Activated CD8-positive, alpha-beta memory T cell treated with anti-CD3 and anti-CD28 coated beads, Interleukin-2, amount 50 U/mL, for 4 hours (primary cell): ENCODE results near the gene VKORC1L1.
"Not testable (repeated sequence)": the region's sequence is repeated elsewhere in the genome, so short reads cannot be mapped to it uniquely, and the experiment has no call there.

Source experiments
- DNase-seq: peaks from one replicate; pipeline ENCODE4 v3.0.0-alpha.2; 2020

The VKORC1L1 gene

DNA sequence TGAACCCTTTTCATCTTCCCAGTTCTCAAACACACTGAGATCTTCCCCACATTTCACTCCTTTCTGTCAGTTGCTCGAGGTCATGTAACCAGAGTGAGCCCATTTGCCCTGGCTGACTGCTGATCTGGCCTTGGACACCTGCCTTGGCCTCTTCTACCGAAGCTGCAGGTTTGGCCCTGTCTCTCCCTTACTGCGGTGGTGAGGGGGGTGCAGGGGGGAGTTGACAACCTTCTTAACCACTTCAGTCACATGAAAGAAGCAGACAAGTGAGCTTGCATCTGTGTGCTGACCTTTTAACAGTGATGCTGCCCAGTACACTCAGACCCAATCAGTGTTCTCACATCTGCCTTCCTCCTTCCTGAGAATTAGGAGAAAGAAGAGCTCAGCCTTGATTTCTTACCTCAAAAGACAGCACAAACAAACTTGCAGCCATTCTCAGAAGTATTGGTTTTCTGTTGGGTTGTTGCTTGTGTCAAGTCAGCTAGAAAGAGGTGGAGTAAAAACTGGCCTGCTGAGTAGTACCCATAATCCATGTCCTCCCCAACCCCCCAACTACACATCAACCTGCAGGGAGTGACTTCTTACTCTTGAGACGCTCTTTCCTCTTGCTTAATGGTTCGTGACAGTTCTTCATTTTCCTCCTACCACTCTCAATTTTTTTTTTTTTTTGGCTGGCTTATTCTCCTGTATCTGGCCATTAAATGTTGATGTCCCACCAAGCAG is 15.7 kb downstream of the VKORC1L1 start:
- DNase-seq: not testable (repeated sequence)

DNA sequence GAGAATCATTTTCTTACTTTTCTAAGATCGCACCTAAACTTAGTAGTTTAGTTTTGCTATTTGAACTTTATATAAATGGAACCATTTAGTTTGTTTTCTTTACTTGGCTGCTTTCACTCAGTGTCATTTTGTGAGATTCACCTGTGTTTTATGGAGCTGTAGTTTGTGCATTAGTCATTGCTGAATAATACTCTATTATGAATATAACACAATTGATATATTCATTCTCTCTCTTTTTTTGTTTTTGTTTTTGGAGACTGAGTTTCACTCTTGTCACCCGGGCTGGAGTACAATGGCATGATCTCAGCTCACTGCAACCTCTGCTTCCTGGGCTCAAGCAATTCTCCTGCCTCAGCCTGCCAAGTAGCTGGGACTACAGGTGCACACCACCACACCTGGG is 16.8 kb downstream of the VKORC1L1 start:
- DNase-seq: not testable (repeated sequence)

DNA sequence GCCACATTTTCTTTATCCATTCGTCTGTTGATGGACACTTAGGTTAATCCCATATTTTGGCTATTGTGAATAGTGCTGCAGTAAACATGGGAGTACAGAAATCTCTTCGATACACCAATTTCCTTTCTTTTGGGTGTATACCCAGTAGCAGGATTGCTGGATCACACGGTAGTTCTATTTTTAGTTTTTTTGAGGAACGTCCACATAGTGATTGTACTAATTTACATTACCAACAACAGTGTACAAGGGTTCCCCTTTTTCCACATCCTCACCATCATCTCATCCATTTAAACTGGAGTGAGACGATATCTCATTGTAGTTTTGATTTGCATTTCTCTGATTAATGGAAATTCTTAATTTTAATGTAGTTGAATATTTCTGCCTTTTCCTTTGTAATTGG is 19.3 kb downstream of the VKORC1L1 start:
- DNase-seq: no peak

DNA sequence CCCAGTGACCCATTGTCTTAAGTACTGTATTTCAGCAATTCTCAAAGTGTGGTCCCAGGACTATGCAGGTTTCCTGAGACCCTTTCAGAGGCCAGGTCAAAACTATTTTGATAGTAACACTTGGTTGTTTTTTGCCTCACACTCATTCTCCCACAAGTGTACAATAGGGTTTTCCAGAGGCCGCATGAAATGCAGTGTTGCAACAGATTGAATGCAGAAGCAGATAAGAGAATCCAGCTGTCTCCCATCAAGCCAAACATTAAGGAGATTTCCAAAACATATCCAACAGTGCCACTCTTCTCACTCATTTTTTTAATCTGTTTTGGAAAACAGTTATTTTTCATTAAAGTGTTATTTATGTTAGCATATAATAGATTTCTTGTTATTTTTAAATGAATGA is 20.0 kb downstream of the VKORC1L1 start:
- DNase-seq: no peak

DNA sequence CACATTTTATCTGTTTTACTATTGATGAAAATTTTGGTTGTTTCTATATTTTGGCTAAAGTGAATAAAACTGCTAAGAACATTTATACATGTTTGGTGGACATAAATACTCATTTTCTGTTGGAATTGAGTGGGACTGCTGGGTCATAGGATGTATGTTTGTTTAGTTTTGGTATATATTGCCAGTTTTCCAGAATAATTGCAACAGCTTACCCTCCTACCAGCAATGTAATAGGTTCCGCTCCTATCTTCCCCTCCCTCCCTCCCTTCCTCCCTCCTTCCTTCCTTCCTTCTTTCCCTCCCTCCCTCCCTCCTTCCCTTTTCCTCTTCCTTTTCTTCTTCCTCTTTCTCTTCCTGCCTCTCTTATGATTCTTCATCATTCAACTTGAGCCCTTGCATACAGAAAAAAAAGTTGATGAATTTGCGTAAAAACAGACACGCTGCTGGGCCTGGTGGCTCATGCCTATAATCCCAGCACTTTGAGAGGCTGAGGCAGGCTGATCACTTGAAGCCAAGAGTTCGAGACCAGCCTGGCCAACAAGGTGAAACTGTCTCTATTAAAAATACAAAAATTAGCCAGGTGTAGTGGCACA is 23.5 kb downstream of the VKORC1L1 start:
- no peak for DNase-seq

DNA sequence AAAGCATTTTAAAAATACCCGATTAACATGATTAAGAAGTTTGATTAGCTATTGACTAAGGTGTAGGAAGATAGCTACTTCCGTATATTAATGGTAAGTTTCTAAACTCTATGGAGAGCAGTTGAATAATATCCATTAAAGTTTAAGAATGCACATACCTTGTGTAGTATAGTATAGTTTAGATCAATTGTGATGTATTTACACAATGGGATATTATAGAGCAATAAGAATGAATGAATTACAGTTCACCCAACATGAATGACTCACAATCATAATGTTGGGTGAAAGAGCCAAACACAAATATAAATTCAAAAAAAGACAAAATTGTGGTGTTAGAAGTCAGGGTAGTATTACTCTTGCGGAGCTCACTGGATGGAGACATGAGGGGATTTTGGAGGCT is 24.4 kb downstream of the VKORC1L1 start:
- not testable (repeated sequence) for DNase-seq

DNA sequence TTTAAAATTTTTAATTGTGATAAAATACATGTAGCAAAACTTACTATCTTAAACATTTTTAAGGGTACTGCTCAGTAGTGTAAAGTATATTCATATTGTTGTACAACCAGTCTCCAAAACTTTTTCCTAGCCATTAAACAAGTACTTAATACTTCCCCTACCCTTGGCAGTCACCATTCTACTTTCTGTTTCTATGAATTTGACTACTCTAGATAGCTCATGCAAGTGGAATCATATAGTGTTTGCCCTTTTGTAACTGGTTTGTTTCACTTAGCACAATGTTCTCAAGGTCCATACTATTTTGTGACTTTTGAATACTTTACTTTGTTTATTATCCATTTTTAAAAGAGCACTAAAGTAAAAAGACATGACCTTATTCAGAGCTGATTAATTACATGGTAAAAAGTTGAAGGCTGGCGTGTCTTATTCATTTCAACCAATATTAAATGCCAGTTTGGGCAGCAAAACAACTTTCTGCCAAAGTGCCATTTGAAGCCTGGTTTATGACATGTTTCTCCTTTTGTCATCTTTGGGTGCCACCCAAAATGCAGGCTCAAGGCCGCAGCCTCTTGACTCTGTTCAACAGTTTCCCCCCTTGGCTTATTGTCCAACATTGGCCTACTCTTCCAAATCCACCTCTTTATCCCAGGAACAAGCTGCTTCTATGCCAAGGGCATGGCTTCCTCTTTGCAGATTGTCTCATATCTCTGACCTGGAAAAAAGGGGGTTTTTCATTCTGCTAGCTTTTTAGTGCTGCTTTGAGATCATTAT is 26.0 kb downstream of the VKORC1L1 start:
- not testable (repeated sequence) for DNase-seq

DNA sequence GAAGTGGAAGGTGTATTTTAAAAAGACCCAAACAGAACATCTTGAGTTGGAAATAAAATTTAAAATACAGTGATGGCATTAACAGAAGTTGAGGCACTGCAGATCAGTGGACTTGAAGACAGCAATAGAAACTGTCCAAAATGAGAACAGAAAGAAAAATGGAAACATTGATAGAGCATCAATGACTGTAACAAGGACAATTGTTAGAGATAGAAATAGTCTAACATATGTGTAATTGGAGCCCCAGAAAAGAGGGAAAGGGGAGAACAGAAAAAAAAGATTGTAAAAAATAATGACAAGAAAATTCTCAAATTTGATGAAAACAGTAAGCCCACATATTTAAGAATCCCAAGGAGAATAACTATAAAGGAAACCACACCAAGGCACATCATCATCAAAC is 29.4 kb downstream of the VKORC1L1 start:
- no peak for DNase-seq

DNA sequence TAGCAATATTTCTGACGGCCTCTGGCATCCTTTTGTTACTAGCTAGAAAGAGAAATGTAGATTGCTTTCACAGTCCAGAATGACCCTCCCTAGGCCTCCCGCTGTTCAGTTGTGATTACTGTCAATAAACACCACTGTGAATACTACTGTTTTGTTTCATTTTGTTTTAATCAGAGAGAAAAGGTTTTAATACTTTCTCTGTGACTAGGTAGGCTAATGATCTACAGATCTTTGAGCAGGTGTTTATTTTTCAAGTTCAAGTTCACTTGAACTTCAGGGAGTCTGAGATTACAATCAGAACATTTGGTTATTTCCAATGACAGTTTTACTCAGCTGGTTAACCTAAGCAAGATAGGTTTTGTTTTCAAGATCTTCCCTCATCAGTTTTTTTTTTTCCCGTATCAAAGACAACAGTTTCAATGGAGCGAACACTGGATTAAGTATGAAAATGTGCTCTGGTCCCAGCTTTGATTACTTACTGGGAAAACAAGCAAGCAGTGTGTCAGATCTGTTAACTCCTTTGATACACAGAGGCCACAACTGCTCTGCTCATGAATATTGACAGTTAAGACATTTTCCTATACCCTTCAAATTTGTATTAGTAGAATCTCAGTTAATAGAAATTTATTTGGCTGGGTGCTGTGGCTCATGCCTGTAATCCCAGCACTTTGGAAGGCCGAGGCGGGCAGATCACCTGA is 34.8 kb downstream of the VKORC1L1 start:
- DNase-seq: no peak

DNA sequence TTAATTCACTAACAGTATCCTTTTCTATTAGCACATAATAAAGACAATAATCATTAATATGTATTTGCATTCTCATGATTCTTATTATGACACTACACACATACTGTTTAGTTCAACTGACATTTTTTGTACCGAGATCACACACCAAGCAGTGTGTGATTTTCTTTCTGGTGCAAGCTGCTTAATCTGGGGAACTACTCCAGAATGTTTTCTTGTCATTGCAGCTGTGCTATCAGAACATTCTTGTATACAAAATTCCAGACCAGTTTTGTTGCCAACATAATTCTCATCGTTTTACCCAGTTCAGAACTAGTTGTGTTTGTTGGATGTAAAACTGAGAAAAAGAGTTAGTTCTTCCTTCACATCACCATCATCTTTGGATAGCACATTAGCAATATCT is 37.4 kb downstream of the VKORC1L1 start:
- DNase-seq: no peak

DNA sequence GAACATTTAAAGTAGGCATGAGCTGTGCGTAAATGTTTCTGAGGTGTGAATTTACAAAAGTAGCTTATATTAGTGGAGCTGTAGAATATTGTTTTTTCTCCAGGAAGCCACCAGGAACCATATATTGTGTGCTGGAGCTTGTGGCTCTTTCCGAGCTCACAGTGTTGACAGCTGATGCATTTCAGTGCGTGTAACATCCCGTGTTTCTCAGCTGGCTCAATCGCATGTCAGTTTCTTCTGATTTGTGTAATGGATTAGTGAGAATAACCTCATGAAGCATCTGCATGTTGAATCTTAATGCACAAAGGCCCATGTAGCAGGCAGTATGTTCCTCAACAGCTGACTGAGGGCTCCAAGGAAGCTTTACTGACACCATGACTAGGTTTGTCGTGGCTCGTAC is 39.4 kb downstream of the VKORC1L1 start:
- DNase-seq: no peak

DNA sequence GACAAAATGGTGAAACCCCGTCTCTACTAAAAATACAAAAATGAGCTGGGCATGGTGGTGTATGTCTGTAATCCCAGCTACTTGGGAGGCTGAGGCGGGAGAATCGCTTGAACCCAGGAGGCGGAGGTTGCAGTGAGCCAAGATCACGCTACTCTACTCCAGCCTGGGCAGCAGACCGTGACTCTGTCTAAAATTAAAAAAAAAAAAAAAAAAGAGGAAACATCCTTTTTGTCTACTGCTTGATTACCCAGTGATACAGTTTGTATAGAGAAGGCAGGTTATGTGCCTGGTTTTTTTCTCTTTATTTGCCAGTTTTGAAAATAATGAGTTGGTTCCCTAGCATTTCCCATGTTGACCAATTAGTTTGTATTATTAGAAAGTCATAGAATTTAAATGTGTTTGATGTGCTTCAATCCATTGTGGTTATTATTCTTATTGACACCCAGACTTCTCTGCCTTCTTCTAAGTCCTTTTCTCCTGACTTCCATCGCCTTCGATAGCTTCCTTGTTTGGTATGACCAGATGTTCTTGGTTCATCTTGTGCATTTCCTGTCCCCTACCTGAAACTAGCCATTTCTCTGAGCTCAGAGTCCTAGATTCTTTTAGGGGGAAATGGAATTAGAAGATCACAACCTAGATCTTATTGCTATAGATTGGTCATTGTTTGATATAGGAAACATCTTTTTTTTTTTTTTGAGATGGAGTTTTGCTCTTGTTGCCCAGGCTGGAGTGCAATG is 43.2 kb downstream of the VKORC1L1 start:
- DNase-seq: no peak

DNA sequence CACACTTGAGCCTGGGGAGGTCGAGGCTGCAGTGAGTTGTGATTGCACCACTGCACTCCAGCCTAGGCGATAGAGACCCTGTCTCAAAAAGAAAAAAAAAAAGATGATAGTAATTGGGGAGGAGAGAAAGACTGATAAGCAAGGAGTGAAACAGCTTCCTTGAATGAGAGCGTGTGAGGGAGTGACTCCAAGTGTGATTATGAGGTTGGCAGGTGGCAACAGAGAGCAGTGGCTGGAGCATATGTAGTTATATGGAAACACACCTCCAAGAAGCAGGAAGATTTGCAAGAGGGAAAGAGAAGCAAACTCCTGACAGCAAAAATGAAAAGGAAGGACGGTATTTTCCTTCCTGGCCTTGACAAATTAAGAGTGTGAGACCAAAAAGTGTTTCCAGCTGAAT is 50.4 kb downstream of the VKORC1L1 start:
- no peak for DNase-seq

DNA sequence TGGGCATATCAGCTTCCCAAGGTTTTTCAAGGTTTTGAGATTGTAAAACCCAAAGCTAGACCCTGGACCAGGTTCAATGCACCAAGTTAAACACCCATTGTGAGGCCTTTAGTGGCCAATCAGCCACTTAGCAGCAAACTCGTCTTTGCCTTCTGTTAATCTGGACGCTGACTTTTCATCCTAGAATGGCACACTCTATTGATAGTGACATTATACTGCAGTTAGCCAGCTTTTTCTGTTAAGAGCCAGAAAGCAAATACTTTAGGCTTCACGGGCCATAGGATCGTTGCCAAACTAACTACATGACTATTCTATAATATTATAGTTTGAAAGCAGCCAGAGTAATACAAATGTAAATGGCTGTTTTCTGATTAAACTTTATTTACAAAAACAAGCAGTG is 51.3 kb downstream of the VKORC1L1 start:
- DNase-seq: no peak

DNA sequence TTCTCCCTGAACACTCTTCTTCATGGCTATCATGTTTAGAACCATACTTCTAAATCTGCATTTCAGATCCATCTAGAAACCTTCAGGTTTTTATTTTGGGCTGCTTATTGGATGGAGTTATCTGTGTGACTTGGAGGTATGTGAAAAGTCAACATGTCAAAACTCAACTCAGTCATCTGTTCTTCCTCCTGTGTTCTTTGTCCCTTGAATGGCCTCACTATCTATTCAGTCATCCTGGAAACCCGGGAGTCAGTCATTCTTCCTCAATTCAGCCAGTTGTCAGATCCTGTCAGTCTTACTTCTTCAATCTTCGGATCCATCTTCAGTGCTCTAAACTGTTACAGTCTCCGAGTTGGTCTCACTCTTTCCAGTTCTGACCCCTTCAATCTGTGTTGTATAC is 52.2 kb downstream of the VKORC1L1 start:
- no peak for DNase-seq

DNA sequence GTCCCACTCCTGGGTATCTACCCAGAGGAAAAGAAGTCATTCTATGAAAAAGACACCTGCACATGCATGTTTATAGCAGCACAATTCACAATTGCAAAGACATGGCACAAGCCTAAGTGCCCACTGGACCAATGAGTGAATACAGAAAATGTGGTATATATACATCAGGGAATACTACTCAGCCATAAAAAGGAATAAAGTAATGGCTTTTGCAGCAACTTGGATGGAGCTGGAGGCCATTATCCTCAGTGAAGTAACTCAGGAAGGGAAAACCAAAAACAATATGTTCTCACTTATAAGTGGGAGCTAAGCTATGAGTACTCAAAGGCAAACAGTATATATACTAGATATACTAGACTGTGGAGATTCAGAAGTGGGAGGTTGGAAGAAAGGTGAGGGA is 53.7 kb downstream of the VKORC1L1 start:
- DNase-seq: no peak

DNA sequence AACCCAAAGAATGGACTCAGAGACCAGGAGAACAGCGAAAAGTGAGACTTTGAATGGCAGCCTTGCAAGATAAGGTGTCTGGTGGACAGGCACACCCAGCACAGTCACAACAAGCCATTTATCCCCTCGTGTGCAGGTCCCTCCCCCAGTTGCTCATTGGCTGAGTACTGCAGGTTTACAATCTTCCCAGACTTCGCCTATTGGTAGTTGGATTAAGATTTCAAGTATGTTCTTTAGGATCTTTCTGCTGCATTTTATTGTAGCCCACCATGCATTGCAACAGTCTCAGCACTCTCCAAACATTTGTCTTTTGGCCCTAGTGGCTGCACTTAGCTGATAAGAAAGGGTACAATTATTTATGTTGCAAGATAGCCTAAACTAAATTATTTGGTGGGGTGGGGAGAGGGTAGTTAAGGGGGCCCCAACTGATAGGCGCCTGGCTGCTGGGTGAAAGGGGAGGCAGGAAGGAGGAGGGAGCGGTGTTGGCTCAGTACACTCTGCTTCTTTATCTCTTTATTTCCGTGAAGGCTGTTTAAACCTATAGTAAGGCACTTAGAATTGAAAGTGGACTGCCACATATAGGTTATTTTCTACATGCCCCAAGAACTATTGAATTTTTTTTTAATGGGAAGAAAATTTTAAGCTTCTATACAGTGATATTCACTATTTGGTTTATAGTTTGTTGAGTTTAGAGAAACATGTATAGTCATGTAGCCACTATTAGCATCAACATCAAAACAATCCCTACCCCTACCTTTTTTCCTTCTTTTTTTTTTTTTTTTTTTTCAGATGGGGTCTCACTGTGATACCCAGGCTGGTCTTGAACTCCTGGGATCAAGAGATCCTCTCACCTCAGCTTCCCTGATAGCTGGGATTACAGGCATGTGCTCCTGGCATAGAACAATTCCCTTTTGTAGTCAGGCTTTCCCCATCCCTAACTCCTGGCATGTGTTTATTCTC is 54.9 kb downstream of the VKORC1L1 start:
- no peak for DNase-seq

DNA sequence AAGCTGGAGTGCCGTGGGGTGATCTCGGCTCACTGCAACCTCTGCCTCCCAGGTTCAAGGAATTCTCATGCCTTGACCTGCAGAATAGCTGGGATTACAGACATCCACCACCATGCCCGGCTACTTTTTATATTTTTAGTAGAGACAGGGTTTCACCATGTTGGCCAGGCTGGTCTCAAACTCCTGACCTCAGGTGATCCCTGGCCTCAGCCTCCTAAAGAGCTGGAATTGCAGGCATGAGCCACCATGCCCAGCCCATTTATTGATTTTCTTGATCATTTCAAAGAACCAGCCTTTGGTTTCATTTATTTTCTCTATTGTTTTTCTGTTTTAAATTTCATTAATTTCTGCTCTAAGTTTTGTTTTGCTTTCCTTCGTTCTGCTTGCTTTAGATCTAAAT is 58.8 kb downstream of the VKORC1L1 start:
- DNase-seq: no peak

DNA sequence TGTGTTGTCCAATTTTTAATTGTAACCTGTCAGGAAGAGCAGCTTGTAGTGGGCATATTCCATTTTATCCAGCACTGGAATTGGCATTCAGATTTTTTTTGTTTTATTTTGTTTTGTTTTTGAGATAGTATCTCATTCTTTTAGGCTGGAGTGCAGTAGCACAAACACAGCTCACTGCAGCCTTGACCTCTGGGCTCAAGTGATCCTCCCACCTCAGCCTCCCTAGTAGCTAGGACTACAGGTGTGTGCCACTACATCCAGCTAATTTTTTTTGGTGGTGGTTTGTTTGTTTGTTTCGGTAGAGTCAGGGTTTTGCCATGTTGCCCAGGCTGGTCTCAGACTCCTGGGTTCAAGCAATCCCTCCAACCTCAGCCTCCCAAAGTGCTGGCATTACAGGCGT is 64.4 kb downstream of the VKORC1L1 start:
- DNase-seq: no peak

DNA sequence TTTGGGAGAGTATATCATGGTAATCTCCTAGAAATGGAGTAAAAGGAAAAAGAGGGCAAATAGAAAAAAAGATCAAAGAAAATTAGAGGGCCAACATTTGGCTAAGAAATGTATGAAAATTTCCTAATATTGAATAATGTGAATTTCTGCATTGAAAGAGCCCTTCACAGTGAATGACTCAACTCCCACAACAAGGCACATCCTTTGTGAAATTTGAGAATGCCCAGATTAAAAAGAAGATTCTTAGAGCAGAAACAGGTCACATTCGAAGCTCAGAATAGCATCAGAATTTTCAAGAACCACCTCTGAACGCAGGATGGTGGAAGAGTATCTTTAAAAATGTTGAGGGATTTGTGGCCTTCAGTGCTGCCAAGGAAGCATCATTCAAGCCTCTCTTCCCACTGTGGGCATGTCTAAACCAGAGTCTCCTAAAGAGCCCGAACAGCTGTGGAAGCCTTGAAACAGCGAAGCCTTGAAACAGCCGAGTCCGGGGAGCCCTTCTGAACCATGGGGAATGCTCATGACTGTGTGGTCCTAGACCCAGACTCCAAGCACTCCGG is 65.5 kb downstream of the VKORC1L1 start:
- no peak for DNase-seq

DNA sequence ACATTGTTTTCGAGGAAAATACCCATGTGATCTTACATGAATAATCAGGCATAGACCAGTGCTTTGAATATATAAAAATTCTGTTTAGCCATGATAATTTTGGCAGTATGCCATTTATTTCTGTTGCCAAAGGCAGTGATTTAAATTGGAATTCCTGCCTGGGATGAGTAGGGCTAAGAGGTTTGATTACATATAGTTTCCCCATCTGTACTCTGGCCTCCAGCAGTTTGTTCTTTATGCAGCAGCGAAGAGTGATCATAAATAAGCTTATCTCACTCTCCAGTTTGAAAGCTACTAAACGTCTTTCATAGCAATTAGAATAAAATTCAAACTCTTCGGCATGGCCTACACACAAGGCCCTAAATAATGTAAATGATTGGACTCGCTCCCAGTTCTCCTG is 72.9 kb downstream of the VKORC1L1 start:
- DNase-seq: not testable (repeated sequence)
